B cell (primary cell): ENCODE measurements around the gene ZBTB6. TPM values are rescaled to one million over a fixed set of nuclear protein-coding genes. Genes with fewer than 3 reads are reported as not detected.
A peak's percentile ranks its signal among the peaks of the same experiment; 100 is the strongest.

Experiments
- ATAC-seq: fragments of 200-7000 bp; cut with Tn5 transposase; one replicate; pipeline ENCODE4 v1.10.0; 2021; ENCODE audit warnings: low read depth, mild to moderate bottlenecking, moderate number of reproducible peaks, moderate library complexity
- CTCF ChIA-PET: fragments of 350-600 bp; sonication (Branson Sonifier 250); formaldehyde crosslinking; loops from one replicate; lab custom pipeline; 2021; ENCODE audit warnings: antibody characterized with exemption, inconsistent platforms; lab: Charles Lee
- POLR2A ChIA-PET: fragments of 350-600 bp; sonication (Branson Sonifier 250); formaldehyde crosslinking; loops from one replicate; lab custom pipeline; 2021; ENCODE audit warnings: antibody characterized with exemption; lab: Charles Lee
- DNase-seq: peaks from one replicate; pipeline ENCODE4 v3.0.0; 2013
- H2AFZ ChIP-seq: 2 replicates; pipeline ENCODE4 v1.6.1; 2012; ENCODE audit warnings: mild to moderate bottlenecking, low read depth, low read length; ENCODE audit not compliant: insufficient read depth, poor library complexity, severe bottlenecking
- H3K27ac ChIP-seq, 2 donors: 1 replicate in 1 of 2; 2 replicates in 1 of 2; pipeline ENCODE4 v1.5.1; 2012 to 2013; ENCODE audit warnings: low read length in 2 of 2, mild to moderate bottlenecking in 2 of 2, moderate library complexity in 1 of 2
- H3K27me3 ChIP-seq, 4 experiments: fragments of 200-600 bp in 1 of 4; sonication (generic) in 1 of 4; replicated peaks in 1 of 4; 1 replicate in 2 of 4; 2 replicates in 2 of 4; pipeline versions ENCODE4 v1.6.1 to v1.7.0; 2013 to 2016; ENCODE audit warnings: low read length in 3 of 4, mild to moderate bottlenecking in 2 of 4, mixed read lengths in 1 of 4, moderate library complexity in 1 of 4; ENCODE audit not compliant: insufficient read depth in 4 of 4, control insufficient read depth in 3 of 4; ENCODE audit errors: control extremely low read depth in 1 of 4
- H3K36me3 ChIP-seq, 2 experiments: replicated peaks in 1 of 2; 1 replicate in 1 of 2; 2 replicates in 1 of 2; pipeline versions ENCODE4 v1.6.1 to v1.7.1; 2013; ENCODE audit warnings: low read length in 1 of 2; ENCODE audit not compliant: insufficient read depth in 2 of 2, control insufficient read depth in 1 of 2; ENCODE audit errors: control extremely low read depth in 1 of 2, extremely low read depth in 1 of 2
- H3K4me1 ChIP-seq, 2 donors: fragments of 200-600 bp in 1 of 2; sonication (generic) in 1 of 2; 1 replicate in 1 of 2; 2 replicates in 1 of 2; pipeline versions ENCODE4 v1.5.1 to v1.6.1; 2013 to 2017; ENCODE audit warnings: low read length in 2 of 2; ENCODE audit not compliant: control insufficient read depth in 2 of 2, insufficient read depth in 2 of 2
- H3K4me2 ChIP-seq: replicated peaks from 2 replicates; pipeline ENCODE3; 2012; ENCODE audit warnings: mild to moderate bottlenecking, low read depth, low read length; ENCODE audit not compliant: poor library complexity, severe bottlenecking
- H3K4me3 ChIP-seq, 5 experiments: fragments of 200-600 bp in 1 of 5; sonication (generic) in 1 of 5; 1 replicate in 3 of 5; 2 replicates in 2 of 5; pipeline versions ENCODE4 v1.5.1 to v1.7.0; 2011 to 2016; ENCODE audit warnings: low read length in 4 of 5, mild to moderate bottlenecking in 4 of 5, low read depth in 2 of 5, control low read depth in 1 of 5, moderate library complexity in 1 of 5; ENCODE audit not compliant: insufficient read depth in 1 of 5; ENCODE audit errors: control extremely low read depth in 1 of 5, extremely low read depth in 1 of 5
- H3K79me2 ChIP-seq: fragments of 200-600 bp; sonication (generic); one replicate; pipeline ENCODE4 v1.6.0; 2016; ENCODE audit warnings: low read length; ENCODE audit not compliant: control insufficient read depth, insufficient read depth
- H3K9ac ChIP-seq: fragments of 200-600 bp; sonication (generic); 2 replicates; pipeline ENCODE4 v1.6.1; 2017; ENCODE audit warnings: mild to moderate bottlenecking, low read length, moderate library complexity
- H3K9me3 ChIP-seq, 3 donors: one replicate each; pipeline versions ENCODE4 v1.6.1 to v1.7.1; 2013; ENCODE audit warnings: low read length in 2 of 3; ENCODE audit not compliant: control insufficient read depth in 2 of 3, insufficient read depth in 1 of 3; ENCODE audit errors: control extremely low read depth in 1 of 3
- H4K20me1 ChIP-seq: 2 replicates; pipeline ENCODE4 v1.6.0; 2012; ENCODE audit warnings: mild to moderate bottlenecking, low read length; ENCODE audit not compliant: insufficient read depth, control insufficient read depth, poor library complexity, severe bottlenecking
- H3K27ac Mint-ChIP-seq: one replicate; pipeline ENCODE4 v1.8.0; 2021; ENCODE audit warnings: mixed read lengths
- H3K27me3 Mint-ChIP-seq: one replicate; pipeline ENCODE4 v1.8.0; 2021; ENCODE audit warnings: mixed read lengths
- H3K4me1 Mint-ChIP-seq: one replicate; pipeline ENCODE4 v1.8.0; 2021; ENCODE audit warnings: mixed read lengths
- H3K4me3 Mint-ChIP-seq: one replicate; pipeline ENCODE4 v1.8.0; 2021; ENCODE audit warnings: mixed read lengths
- H3K9me3 Mint-ChIP-seq: one replicate; pipeline ENCODE4 v1.8.0; 2022; ENCODE audit warnings: mixed read lengths; ENCODE audit not compliant: insufficient read depth
- CTCF ChIP-seq: fragments of 200-600 bp; IDR thresholded peaks from one replicate; pipeline ENCODE4 v1.8.0; 2022; ENCODE audit warnings: antibody characterized with exemption, mild to moderate bottlenecking
- EZH2 ChIP-seq: IDR thresholded peaks from 2 replicates; pipeline ENCODE4 v1.6.1; 2012; ENCODE audit warnings: borderline replicate concordance, low read depth, mild to moderate bottlenecking, moderate library complexity, low read length; ENCODE audit not compliant: insufficient read depth, poor library complexity, severe bottlenecking
- WGBS: methylation state at CpG from one replicate; pipeline ENCODE4 v1.1.5; 2013; ENCODE audit warnings: missing lambda C conversion rate; ENCODE audit not compliant: insufficient coverage; 5-methylcytosine and 5-hydroxymethylcytosine counted together
- intact Hi-C: fragments of 100-400 bp; cut with micrococcal nuclease; formaldehyde crosslinking; loops from one replicate; pipeline ENCODE4 v1.10.0; 2022
- polyA plus RNA-seq: library from polyadenylated mRNA; depleted of rRNA; stranded (reverse); fragments of >200 nt; gene quantifications from 2 replicates; pipeline ENCODE4 v1.2.3, GENCODE V29; 2012
- total RNA-seq, 2 donors: library from RNA; stranded (reverse); fragments of 120-200 nt in 1 of 2; gene quantifications; 1 replicate in 1 of 2; 2 replicates in 1 of 2; pipeline versions ENCODE4 v1.2.3 to v1.2.4, GENCODE V29; 2013 to 2022

Gene ZBTB6
- total and polyA plus RNA-seq, 2 donors (not counting 1 experiment from before 2014, with no cell fraction given) = 1.3 to 19.9 TPM

GRCh38 chr9:122904466-122904822 lies 8.7 kb downstream of the ZBTB6 start:
- H3K9me3 Mint-ChIP-seq = no peaks in the 10 kb centered on the region
- H3K4me1 Mint-ChIP-seq = peaks cover 34% of the 10 kb centered on the region
- Histone ChIP-seq H4K20me1 (no peaks in the 10 kb centered on the region), H3K9ac (peak overlapping the region; percentile 97), H3K4me1 (peaks cover 17 to 34% of the 10 kb centered on the region in 2 donors), H3K79me2 (peaks cover 62% of the 10 kb centered on the region), H2AFZ (peak overlapping the region; percentile 89), H3K27me3 (no peaks in the 10 kb centered on the region), H3K36me3 (no peaks in the 10 kb centered on the region), H3K4me3 (peak overlapping the region; percentile 58 to 95 (median 85)), H3K9me3 (no peaks in the 10 kb centered on the region), H3K4me2 (peak overlapping the region; percentile 89), H3K27ac (peak overlapping the region; percentile 79 to 94)
- TF ChIP-seq EZH2 = no peak
- TF ChIP-seq CTCF = no peak
- 0% methylated on average over 3 of the region's 8 CpGs for WGBS
- intact Hi-C loops = loop anchor here (2.0 to 10.0 kb wide), 4 partner anchors 26 to 440 kb away; partner anchors contain the start of genes STRBP and ZBTB26
- POLR2A ChIA-PET = interaction anchor here (0.6 to 2.9 kb wide), 6 partner anchors 9 to 311 kb away, joined by 3 to 28 read pairs (median 6); partner anchors contain the start of genes RABGAP1, ZBTB26 and ZBTB6
- peak overlapping the region; percentile 95 for H3K4me3 Mint-ChIP-seq
- no peaks in the 10 kb centered on the region for H3K27me3 Mint-ChIP-seq
- ATAC-seq = peak; percentile 0
- CTCF ChIA-PET = interaction anchor here (1.1 to 2.5 kb wide), 5 partner anchors 8 to 445 kb away, joined by 3 to 14 read pairs (median 7); partner anchors contain the start of genes PDCL, RABGAP1 and ZBTB6
- peak overlapping the region; percentile 92 for H3K27ac Mint-ChIP-seq
- no peak for DNase-seq

- peak overlapping the region; percentile 70 for H2AFZ ChIP-seq
- WGBS = no CpG with 5 or more reads among the region's 2 CpGs
- no peaks in the 10 kb centered on the region for H3K9me3 ChIP-seq
- H4K20me1 ChIP-seq = peaks cover 3% of the 10 kb centered on the region
- H3K27ac ChIP-seq = peak overlapping the region; percentile 30 to 78
- ChIA-PET POLR2A (interaction anchor here (1.2 kb wide), 1 partner anchor 12 kb away, joined by 4 read pairs; the partner anchor contains the start of gene ZBTB6), CTCF (no interaction called here)
- Mint-ChIP-seq H3K4me1 (peaks cover 47% of the 10 kb centered on the region), H3K9me3 (no peaks in the 10 kb centered on the region), H3K4me3 (peak overlapping the region; percentile 46), H3K27me3 (no peaks in the 10 kb centered on the region), H3K27ac (peak overlapping the region; percentile 44)
- ATAC-seq (no peak), DNase-seq (peak; percentile 61)
- intact Hi-C loops = loop anchor here (10.0 kb wide), 2 partner anchors 364 to 444 kb away; partner anchors contain the start of gene STRBP
- peaks cover 0 to 6% of the 10 kb centered on the region in 2 experiments for H3K36me3 ChIP-seq
- TF ChIP-seq CTCF (no peak), EZH2 (no peak)
- no peaks in the 10 kb centered on the region for H3K27me3 ChIP-seq
- H3K9ac ChIP-seq = peak overlapping the region; percentile 59
- H3K4me3 ChIP-seq = peak overlapping the region in 4 of 5 experiments; percentile 0 to 63 (median 7)
- peaks cover 87% of the 10 kb centered on the region for H3K79me2 ChIP-seq
- H3K4me1 ChIP-seq = peaks cover 26 to 45% of the 10 kb centered on the region in 2 donors
- H3K4me2 ChIP-seq = peak overlapping the region; percentile 73
Observed at GRCh38 chr9:122900791-122901190, 12.3 kb downstream of the ZBTB6 start.
